Panc1 (cell line): Measurements from ENCODE around the gene RNF6. TPM values are rescaled to one million over a fixed set of nuclear protein-coding genes. Genes with fewer than 3 reads are reported as not detected.

Source experiments
- ATAC-seq: fragments of 200-7000 bp; cut with Tn5 transposase; 2 replicates; pipeline ENCODE4 v1.9.1; 2020; ENCODE audit warnings: mild to moderate bottlenecking, moderate library complexity
- BruUV-seq: library from RNA; stranded (reverse); fragments of 400-500 nt; replicated peaks from 2 replicates; lab custom pipeline; 2021; lab: Mats Ljungman, UMichigan
- CTCF ChIA-PET: fragments of 300-600 bp; sonication (Branson Sonifier 250); formaldehyde crosslinking; loops from one replicate; lab custom pipeline; 2022; ENCODE audit warnings: antibody characterized with exemption; lab: Charles Lee
- POLR2A ChIA-PET: fragments of 300-600 bp; sonication (Branson Sonifier 250); formaldehyde crosslinking; loops from one replicate; lab custom pipeline; 2022; ENCODE audit warnings: antibody characterized with exemption; lab: Charles Lee
- DNase-seq: peaks from one replicate; pipeline ENCODE4 v3.0.0-alpha.2; 2010; ENCODE audit warnings: low read depth, low spot score
- H3K27ac ChIP-seq: 2 replicates; pipeline ENCODE4 v1.5.1; 2011; ENCODE audit warnings: mild to moderate bottlenecking, low read length, inconsistent platforms
- H3K27me3 ChIP-seq: fragments of 200-500 bp; sonication (Bioruptor generic); 2 replicates; pipeline ENCODE4 v1.6.0; 2014; ENCODE audit warnings: low read length, inconsistent platforms; ENCODE audit not compliant: control insufficient read depth, insufficient read depth
- H3K36me3 ChIP-seq: fragments of 200-500 bp; sonication (Bioruptor generic); 2 replicates; pipeline ENCODE4 v1.5.1; 2014; ENCODE audit warnings: inconsistent platforms, mild to moderate bottlenecking, low read length, moderate library complexity; ENCODE audit not compliant: control insufficient read depth, insufficient read depth
- H3K4me1 ChIP-seq: 2 replicates; pipeline ENCODE4 v1.5.1; 2011; ENCODE audit warnings: inconsistent platforms, mild to moderate bottlenecking, low read length, moderate library complexity; ENCODE audit not compliant: control insufficient read depth, insufficient read depth
- H3K4me3 ChIP-seq, 2 experiments: 2 replicates each; pipeline ENCODE4 v1.5.1; 2011 to 2012; ENCODE audit warnings: low read depth in 2 of 2, low read length in 2 of 2, mild to moderate bottlenecking in 2 of 2, inconsistent platforms in 1 of 2, moderate library complexity in 1 of 2
- H3K9me3 ChIP-seq: fragments of 200-500 bp; sonication (Bioruptor generic); 2 replicates; pipeline ENCODE4 v1.5.1; 2014; ENCODE audit warnings: low read depth, mild to moderate bottlenecking, inconsistent platforms, low read length, moderate library complexity; ENCODE audit not compliant: control insufficient read depth, insufficient read depth
- CTCF ChIP-seq: fragments of 450-650 bp; IDR thresholded peaks from 2 replicates; pipeline ENCODE4 v1.5.1; 2017; ENCODE audit warnings: mild to moderate bottlenecking
- POLR2AphosphoS5 ChIP-seq: IDR thresholded peaks from 2 replicates; pipeline ENCODE4 v1.6.1; 2012; ENCODE audit warnings: mild to moderate bottlenecking, low read depth, low read length, moderate library complexity
- REST ChIP-seq, 2 experiments: IDR thresholded peaks; 2 replicates each; pipeline ENCODE4 v1.6.1; 2011 to 2012; ENCODE audit warnings: low read depth in 2 of 2, control low read depth in 1 of 2, low read length in 1 of 2, mild to moderate bottlenecking in 1 of 2, moderate library complexity in 1 of 2; ENCODE audit not compliant: insufficient read depth in 1 of 2
- SIN3A ChIP-seq: IDR thresholded peaks from 2 replicates; pipeline ENCODE4 v1.6.1; 2012; ENCODE audit warnings: low read depth, mild to moderate bottlenecking, low read length, moderate library complexity, borderline replicate concordance; ENCODE audit not compliant: insufficient read depth
- TCF7L2 ChIP-seq: IDR thresholded peaks from 2 replicates; pipeline ENCODE4 v1.6.1; 2011; ENCODE audit warnings: mild to moderate bottlenecking, low read depth, low read length, inconsistent platforms
- in situ Hi-C: cut with HindIII; loops from 2 replicates; pipeline ENCODE4 v1.10.0; 2016; ENCODE audit warnings: low sequenced_read_pairs, low pct_unique_long_range_greater_than_20kb
- intact Hi-C: fragments of 100-400 bp; cut with micrococcal nuclease; formaldehyde crosslinking; loops from one replicate; pipeline ENCODE4 v1.10.0; 2022; ENCODE audit not compliant: unreplicated experiment
- total RNA-seq: library from RNA; stranded (reverse); gene quantifications from one replicate; pipeline ENCODE4 v1.2.1, GENCODE V29; 2021; ENCODE audit not compliant: unreplicated experiment

Gene RNF6
- total RNA-seq, 1 experiment from 2014 or later = 38.0 TPM

- Histone ChIP-seq H3K36me3 (no peaks in the 10 kb centered on the region), H3K4me3 (no peak overlapping the region), H3K9me3 (no peaks in the 10 kb centered on the region), H3K27ac (no peak overlapping the region), H3K27me3 (no peaks in the 10 kb centered on the region), H3K4me1 (no peaks in the 10 kb centered on the region)
- in situ Hi-C loops (no loop called here), intact Hi-C loops (no loop called here)
- peak; percentile 4 for DNase-seq
- TF ChIP-seq CTCF (no peak), REST (IDR thresholded peaks at IDR 0.05; ENCODE audit: insufficient read depth in 1 of 2, low read depth in 2 of 2, low read length in 1 of 2) (no peak), POLR2AphosphoS5 (no peak), TCF7L2 (no peak), SIN3A (no peak)
- ChIA-PET POLR2A (no interaction called here), CTCF (no interaction called here)
- ATAC-seq = peak; percentile 62; the same call in 1 of the 2 replicates
- no TSS peak for BruUV-seq
Measured at GRCh38 chr13:26168237-26168814, 53.8 kb downstream of the RNF6 start.

- DNase-seq (no peak), ATAC-seq (no peak)
- Histone ChIP-seq H3K4me3 (no peak overlapping the region), H3K9me3 (no peaks in the 10 kb centered on the region), H3K36me3 (no peaks in the 10 kb centered on the region), H3K4me1 (no peaks in the 10 kb centered on the region), H3K27ac (no peak overlapping the region), H3K27me3 (no peaks in the 10 kb centered on the region)
- ChIA-PET CTCF (no interaction called here), POLR2A (no interaction called here)
- no TSS peak for BruUV-seq
- no peak for TF ChIP-seq CTCF
- no peak for TF ChIP-seq POLR2AphosphoS5
- no peak for TF ChIP-seq SIN3A
- no peak for TF ChIP-seq REST (IDR thresholded peaks at IDR 0.05; ENCODE audit: insufficient read depth in 1 of 2, low read depth in 2 of 2, low read length in 1 of 2)
- TF ChIP-seq TCF7L2 = no peak
- in situ Hi-C loops = no loop called here
- intact Hi-C loops = no loop called here
Measured at GRCh38 chr13:26163812-26164211, 58.3 kb downstream of the RNF6 start.
